ENCODE results near the gene BLM.
"Not testable (repeated sequence)": the region's sequence is repeated elsewhere in the genome, so short reads cannot be mapped to it uniquely, and the experiment has no call there.

Gene BLM

DNA sequence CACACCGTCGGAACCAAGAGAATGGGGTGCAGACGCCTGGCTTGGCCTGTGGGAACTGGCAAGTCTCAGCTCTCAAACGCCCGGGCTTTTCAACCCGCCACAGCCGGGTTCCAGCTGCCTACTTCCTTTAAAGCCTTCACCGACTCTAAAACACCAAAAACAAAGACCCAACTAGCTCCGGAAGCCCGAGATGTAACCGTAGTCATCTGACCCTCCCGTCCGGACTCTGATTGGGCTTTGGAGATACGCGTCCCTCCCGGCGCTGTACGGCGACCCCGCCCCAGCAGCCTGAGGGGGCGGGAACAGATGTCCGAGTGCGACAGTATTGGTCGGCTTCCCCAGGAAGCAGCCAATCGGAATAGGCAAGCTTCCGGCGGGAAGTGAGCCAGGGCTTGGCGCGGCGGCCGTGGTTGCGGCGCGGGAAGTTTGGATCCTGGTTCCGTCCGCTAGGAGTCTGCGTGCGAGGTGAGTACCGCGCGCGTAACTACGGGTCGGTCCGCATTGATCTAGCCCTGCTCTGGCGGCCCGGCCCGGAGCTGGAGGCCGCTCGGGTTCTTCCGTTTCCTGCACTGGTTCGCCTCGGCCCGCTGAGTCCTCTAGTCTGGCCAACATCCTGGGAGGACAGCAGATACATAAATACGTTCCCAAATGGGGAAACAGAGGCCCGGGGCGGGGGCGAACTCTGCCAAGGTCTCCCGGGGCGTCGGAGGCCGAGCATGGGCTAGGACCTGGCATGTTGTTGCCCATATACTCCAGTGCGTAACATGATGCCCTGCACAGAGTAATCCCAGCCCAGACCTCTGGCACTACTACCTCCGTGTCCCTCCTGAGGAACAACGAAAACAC, at the start of gene BLM:
TSS of gene BLM (plus strand) at position 371 of the 846 bp plus-strand sequence. CDS start 30,047 bp downstream, outside the sequence.
- peak within 1 kb of the TSS; percentile 93 for H3K27ac Mint-ChIP-seq
- H3K36me3 Mint-ChIP-seq (ENCODE audit: low read depth): peaks cover 20% of the 10 kb centered on the region
- peak within 1 kb of the TSS; percentile 88 for H3K4me3 Mint-ChIP-seq
- H3K9me3 Mint-ChIP-seq: no peaks in the 10 kb centered on the region
- H3K4me1 Mint-ChIP-seq (ENCODE audit: low read depth): peaks cover 33% of the 10 kb centered on the region
- no peaks in the 10 kb centered on the region for H3K27me3 Mint-ChIP-seq (ENCODE audit: low read depth)

GRCh38 chr15:90667755-90668345, 49.3 kb upstream of the BLM start:
- H3K36me3 Mint-ChIP-seq (ENCODE audit: low read depth); H3K27me3 Mint-ChIP-seq (ENCODE audit: low read depth); H3K4me3 Mint-ChIP-seq; H3K9me3 Mint-ChIP-seq; H3K27ac Mint-ChIP-seq: not testable (repeated sequence)
- peaks cover 31% of the 10 kb centered on the region for H3K4me1 Mint-ChIP-seq (ENCODE audit: low read depth)

DNA sequence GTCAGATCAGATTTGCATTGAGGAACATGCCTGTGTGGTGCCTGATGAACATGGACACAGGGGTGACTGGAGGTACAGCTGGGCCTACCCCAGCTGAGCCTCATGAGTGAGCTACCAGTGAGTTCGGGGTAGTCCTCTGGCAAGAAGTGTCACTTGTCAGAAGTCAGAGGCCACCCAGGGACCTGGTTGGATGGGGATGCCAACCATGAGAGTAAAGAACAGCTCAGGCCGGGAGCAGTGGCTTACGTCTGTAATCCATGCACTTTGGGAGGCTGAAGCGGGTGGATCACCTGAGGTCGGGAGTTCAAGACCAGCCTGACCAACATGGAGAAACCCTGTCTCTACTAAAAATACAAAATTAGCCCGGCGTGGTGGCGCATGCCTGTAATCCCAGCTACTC, 46.5 kb upstream of the BLM start:
- H3K9me3 Mint-ChIP-seq; H3K27ac Mint-ChIP-seq; H3K27me3 Mint-ChIP-seq (ENCODE audit: low read depth); H3K36me3 Mint-ChIP-seq (ENCODE audit: low read depth); H3K4me3 Mint-ChIP-seq: not testable (repeated sequence)
- H3K4me1 Mint-ChIP-seq (ENCODE audit: low read depth): peaks cover 22% of the 10 kb centered on the region

DNA sequence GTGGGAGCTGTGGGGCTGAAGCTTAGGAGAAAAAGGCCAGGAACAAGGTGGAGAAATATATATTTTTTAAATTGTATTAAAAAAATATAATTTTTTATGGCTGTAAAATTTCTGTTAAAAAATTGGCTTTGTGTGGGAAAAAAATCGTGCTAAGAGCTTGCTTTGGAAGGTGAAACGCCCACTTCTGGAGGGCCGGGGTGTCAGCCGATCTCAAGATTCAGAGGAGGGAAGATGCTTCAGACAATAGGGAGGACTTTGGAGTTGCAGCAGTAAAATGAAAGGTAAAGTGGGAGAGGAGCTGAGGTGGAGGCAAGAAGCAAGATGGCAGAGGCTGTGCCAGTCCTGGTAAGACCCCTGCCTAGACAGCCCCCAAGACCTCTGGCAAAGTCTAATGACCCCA, 45.9 kb upstream of the BLM start:
- Mint-ChIP-seq H3K27ac (no peak overlapping the region), H3K9me3 (no peaks in the 10 kb centered on the region), H3K4me3 (no peak overlapping the region), H3K27me3 (ENCODE audit: low read depth) (peaks cover 8% of the 10 kb centered on the region), H3K36me3 (ENCODE audit: low read depth) (peaks cover 6% of the 10 kb centered on the region), H3K4me1 (ENCODE audit: low read depth) (peaks cover 18% of the 10 kb centered on the region)

- not testable (repeated sequence) for H3K36me3 Mint-ChIP-seq (ENCODE audit: low read depth); H3K4me3 Mint-ChIP-seq; H3K27ac Mint-ChIP-seq; H3K9me3 Mint-ChIP-seq; H3K27me3 Mint-ChIP-seq (ENCODE audit: low read depth)
- H3K4me1 Mint-ChIP-seq (ENCODE audit: low read depth): peaks cover 18% of the 10 kb centered on the region
These were observed 43.8 kb upstream of the BLM start for GRCh38 chr15:90673357-90673756.

- H3K27me3 Mint-ChIP-seq (ENCODE audit: low read depth): peaks cover 8% of the 10 kb centered on the region
- H3K4me3 Mint-ChIP-seq: no peak overlapping the region
- no peak overlapping the region for H3K27ac Mint-ChIP-seq
- H3K9me3 Mint-ChIP-seq: peaks cover 4% of the 10 kb centered on the region
- H3K4me1 Mint-ChIP-seq (ENCODE audit: low read depth): peaks cover 21% of the 10 kb centered on the region
- H3K36me3 Mint-ChIP-seq (ENCODE audit: low read depth): peaks cover 7% of the 10 kb centered on the region
These were observed 42.7 kb upstream of the BLM start for GRCh38 chr15:90674476-90674875.

GRCh38 chr15:90675464-90675863, 41.7 kb upstream of the BLM start:
- Mint-ChIP-seq H3K27me3 (ENCODE audit: low read depth) (peaks cover 4% of the 10 kb centered on the region), H3K36me3 (ENCODE audit: low read depth) (peaks cover 6% of the 10 kb centered on the region), H3K4me3 (no peak overlapping the region), H3K4me1 (ENCODE audit: low read depth) (peaks cover 23% of the 10 kb centered on the region), H3K9me3 (peaks cover 4% of the 10 kb centered on the region), H3K27ac (no peak overlapping the region)

GRCh38 chr15:90677807-90678790, 39.0 kb upstream of the BLM start:
- H3K27ac Mint-ChIP-seq: peak overlapping the region; percentile 98
- H3K27me3 Mint-ChIP-seq (ENCODE audit: low read depth): peaks cover 4% of the 10 kb centered on the region
- peaks cover 4% of the 10 kb centered on the region for H3K9me3 Mint-ChIP-seq
- peak overlapping the region; percentile 75 for H3K4me3 Mint-ChIP-seq
- H3K4me1 Mint-ChIP-seq (ENCODE audit: low read depth): peaks cover 24% of the 10 kb centered on the region
- peaks cover 6% of the 10 kb centered on the region for H3K36me3 Mint-ChIP-seq (ENCODE audit: low read depth)

- Mint-ChIP-seq H3K36me3 (ENCODE audit: low read depth) (peaks cover 4% of the 10 kb centered on the region), H3K9me3 (peaks cover 4% of the 10 kb centered on the region), H3K27me3 (ENCODE audit: low read depth) (no peaks in the 10 kb centered on the region), H3K4me3 (no peak overlapping the region), H3K27ac (no peak overlapping the region), H3K4me1 (ENCODE audit: low read depth) (peaks cover 32% of the 10 kb centered on the region)
These were observed 37.2 kb upstream of the BLM start for GRCh38 chr15:90679959-90680358.

GRCh38 chr15:90680371-90680935, 36.7 kb upstream of the BLM start:
- Mint-ChIP-seq H3K4me3 (no peak overlapping the region), H3K27ac (no peak overlapping the region), H3K36me3 (ENCODE audit: low read depth) (peaks cover 5% of the 10 kb centered on the region), H3K9me3 (peaks cover 4% of the 10 kb centered on the region), H3K4me1 (ENCODE audit: low read depth) (peaks cover 32% of the 10 kb centered on the region), H3K27me3 (ENCODE audit: low read depth) (no peaks in the 10 kb centered on the region)

DNA sequence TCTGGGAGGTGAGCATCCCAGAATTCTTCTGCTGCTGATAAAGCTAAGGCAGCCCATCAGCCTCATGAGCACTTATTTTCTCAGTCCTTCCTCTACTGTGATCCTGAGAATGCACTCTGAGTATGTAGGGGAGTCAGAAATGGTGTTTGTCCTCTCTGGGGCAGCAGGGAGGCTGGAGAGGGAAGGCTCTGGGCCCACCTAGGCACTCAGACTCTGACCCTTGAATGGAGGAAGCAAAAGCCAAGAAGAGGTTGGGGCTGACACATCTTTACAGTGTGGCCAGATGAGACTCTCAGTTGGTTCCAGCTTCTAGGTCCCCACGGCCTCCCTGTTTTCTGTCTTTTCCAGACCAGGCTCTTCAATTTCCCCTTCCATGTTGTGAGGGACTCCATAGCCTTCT, 36.1 kb upstream of the BLM start:
- Mint-ChIP-seq H3K9me3 (peaks cover 4% of the 10 kb centered on the region), H3K4me3 (no peak overlapping the region)

DNA sequence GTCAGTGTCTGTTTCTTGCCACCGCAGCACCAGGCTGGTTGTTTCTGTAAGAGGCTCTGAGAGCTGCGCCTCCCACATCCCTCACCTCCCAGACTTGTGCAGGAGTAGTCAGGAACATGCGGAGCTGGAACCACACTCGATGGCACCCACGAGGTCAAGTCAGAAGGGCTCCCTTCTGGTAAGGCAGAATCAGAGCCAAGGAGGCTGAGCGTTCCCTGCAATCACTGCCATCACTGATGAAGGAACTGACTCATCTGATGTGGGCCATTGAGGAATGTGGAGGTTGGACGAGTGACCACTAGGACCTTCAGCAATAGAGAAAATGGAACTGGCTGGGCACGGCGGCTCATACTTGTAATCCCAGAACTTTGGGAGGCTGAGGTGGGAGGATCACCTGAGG, 35.7 kb upstream of the BLM start:
- no peak overlapping the region for H3K4me3 Mint-ChIP-seq
- H3K4me1 Mint-ChIP-seq (ENCODE audit: low read depth): peaks cover 38% of the 10 kb centered on the region
- H3K27me3 Mint-ChIP-seq (ENCODE audit: low read depth): no peaks in the 10 kb centered on the region
- H3K27ac Mint-ChIP-seq: no peak overlapping the region
- peaks cover 4% of the 10 kb centered on the region for H3K9me3 Mint-ChIP-seq
- H3K36me3 Mint-ChIP-seq (ENCODE audit: low read depth): peaks cover 5% of the 10 kb centered on the region

More for the DNA sequence above, 36.1 kb upstream of the BLM start:
- H3K36me3 Mint-ChIP-seq (ENCODE audit: low read depth): peaks cover 5% of the 10 kb centered on the region
- H3K27me3 Mint-ChIP-seq (ENCODE audit: low read depth): no peaks in the 10 kb centered on the region
- no peak overlapping the region for H3K27ac Mint-ChIP-seq
- peaks cover 34% of the 10 kb centered on the region for H3K4me1 Mint-ChIP-seq (ENCODE audit: low read depth)

GRCh38 chr15:90683371-90683770, 33.8 kb upstream of the BLM start:
- peaks cover 44% of the 10 kb centered on the region for H3K4me1 Mint-ChIP-seq (ENCODE audit: low read depth)
- no peaks in the 10 kb centered on the region for H3K27me3 Mint-ChIP-seq (ENCODE audit: low read depth)
- peaks cover 2% of the 10 kb centered on the region for H3K36me3 Mint-ChIP-seq (ENCODE audit: low read depth)
- H3K4me3 Mint-ChIP-seq: no peak overlapping the region
- H3K9me3 Mint-ChIP-seq: no peaks in the 10 kb centered on the region
- H3K27ac Mint-ChIP-seq: no peak overlapping the region

DNA sequence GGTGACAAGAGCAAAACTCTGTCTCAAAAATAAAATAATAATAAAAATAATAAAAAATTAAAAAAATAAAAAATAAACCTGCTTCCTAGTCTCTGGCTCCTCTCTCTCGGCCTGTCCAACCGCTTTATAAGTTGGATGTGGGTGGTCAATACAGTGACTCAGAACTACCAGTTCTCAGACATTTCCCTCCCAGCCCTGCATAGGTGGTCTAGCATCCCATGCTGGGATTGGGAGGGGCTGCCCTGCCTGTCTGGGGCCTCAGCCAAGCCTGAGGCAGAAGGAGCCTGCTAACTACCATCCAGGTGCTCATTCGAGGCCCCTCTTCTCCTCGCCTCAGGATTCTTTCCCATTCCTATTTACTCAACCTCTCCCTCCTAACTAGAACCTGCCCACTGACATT, 33.3 kb upstream of the BLM start:
- peak overlapping the region; percentile 76 for H3K27ac Mint-ChIP-seq

More for the DNA sequence above, 33.3 kb upstream of the BLM start:
- peaks cover 44% of the 10 kb centered on the region for H3K4me1 Mint-ChIP-seq (ENCODE audit: low read depth)
- H3K36me3 Mint-ChIP-seq (ENCODE audit: low read depth): peaks cover 3% of the 10 kb centered on the region
- no peaks in the 10 kb centered on the region for H3K27me3 Mint-ChIP-seq (ENCODE audit: low read depth)
- no peaks in the 10 kb centered on the region for H3K9me3 Mint-ChIP-seq
- no peak overlapping the region for H3K4me3 Mint-ChIP-seq

Measured in T-helper 1 cell treated with Interleukin-12 subunit alpha and Interleukin-12 subunit beta and Interleukin-4 antibody, amounts not matched to agents 30 μg/mL and 1 μg/mL, for 36 hours (primary cell).